Karpas-422 (cell line): Measurements from ENCODE around the gene FTL. TPM values are rescaled to one million over a fixed set of nuclear protein-coding genes. Genes with fewer than 3 reads are reported as not detected.
"Not testable (repeated sequence)": the region's sequence is repeated elsewhere in the genome, so short reads cannot be mapped to it uniquely, and the experiment has no call there.

Source experiments
- DNase-seq: peaks from one replicate; pipeline ENCODE4 v3.0.0-alpha.2; 2015
- H2AFZ ChIP-seq: fragments of 200-600 bp; sonication (generic); 2 replicates; pipeline ENCODE4 v1.6.1; 2014; ENCODE audit warnings: antibody characterized with exemption, low read length, mixed read lengths
- H3K27ac ChIP-seq: fragments of 200-600 bp; sonication (generic); 2 replicates; pipeline ENCODE4 v1.5.1; 2014; ENCODE audit warnings: mild to moderate bottlenecking, low read length, moderate library complexity
- H3K27me3 ChIP-seq: fragments of 200-600 bp; sonication (generic); 2 replicates; pipeline ENCODE4 v1.6.1; 2014; ENCODE audit warnings: low read length, mixed read lengths
- H3K36me3 ChIP-seq: fragments of 200-600 bp; sonication (generic); 2 replicates; pipeline ENCODE4 v1.6.1; 2014; ENCODE audit warnings: low read length, mixed read lengths; ENCODE audit not compliant: insufficient read depth
- H3K4me1 ChIP-seq: fragments of 200-600 bp; sonication (generic); 2 replicates; pipeline ENCODE4 v1.6.1; 2014; ENCODE audit warnings: mild to moderate bottlenecking, low read length, mixed read lengths
- H3K4me2 ChIP-seq: fragments of 200-600 bp; sonication (generic); 2 replicates; pipeline ENCODE4 v1.6.1; 2014; ENCODE audit warnings: low read length, low read depth, mild to moderate bottlenecking; ENCODE audit not compliant: poor library complexity, severe bottlenecking
- H3K4me3 ChIP-seq: fragments of 200-600 bp; sonication (generic); 2 replicates; pipeline ENCODE4 v1.5.1; 2014; ENCODE audit warnings: mild to moderate bottlenecking, antibody characterized with exemption, low read length, mixed read lengths
- H3K79me2 ChIP-seq: fragments of 200-600 bp; sonication (generic); 2 replicates; pipeline ENCODE4 v1.6.1; 2014; ENCODE audit warnings: mild to moderate bottlenecking, low read length, mixed read lengths
- H3K9ac ChIP-seq: fragments of 200-600 bp; sonication (generic); 2 replicates; pipeline ENCODE4 v1.6.0; 2014; ENCODE audit warnings: low read length
- H3K9me2 ChIP-seq: fragments of 200-600 bp; sonication (generic), shearing (Covaris generic); replicated peaks from 2 replicates; pipeline ENCODE4 v1.6.0; 2014; ENCODE audit warnings: mild to moderate bottlenecking, low read length, moderate library complexity; ENCODE audit not compliant: insufficient read depth
- H3K9me3 ChIP-seq: fragments of 300-700, 200-600 bp; sonication (generic); 2 replicates; pipeline ENCODE4 v1.6.1; 2014; ENCODE audit warnings: low read length, mixed read lengths
- H4K20me1 ChIP-seq: fragments of 200-600 bp; sonication (generic); 2 replicates; pipeline ENCODE4 v1.6.1; 2014; ENCODE audit warnings: mild to moderate bottlenecking, antibody characterized with exemption, low read length, low read depth; ENCODE audit not compliant: insufficient read depth
- total RNA-seq: library from RNA; depleted of rRNA; stranded (reverse); fragments of >200 nt; shearing (Covaris generic); gene quantifications from 2 replicates; pipeline ENCODE4 v1.2.3, GENCODE V29; 2014; ENCODE audit warnings: low replicate concordance

Gene FTL
- total RNA-seq, 1 experiment from 2014 or later, result 6,638 TPM

GRCh38 chr19:48922548-48923490 is 42.3 kb upstream of the FTL start:
- Histone ChIP-seq H3K27me3 (no peaks in the 10 kb centered on the region), H3K27ac (no peak overlapping the region), H3K9ac (no peak overlapping the region), H3K9me3 (no peaks in the 10 kb centered on the region), H2AFZ (no peak overlapping the region), H3K79me2 (no peaks in the 10 kb centered on the region), H3K36me3 (no peaks in the 10 kb centered on the region), H3K9me2 (no peaks in the 10 kb centered on the region), H3K4me3 (no peak overlapping the region), H3K4me2 (no peak overlapping the region), H3K4me1 (peaks cover 7% of the 10 kb centered on the region), H4K20me1 (no peaks in the 10 kb centered on the region)
- DNase-seq, result no peak

DNA sequence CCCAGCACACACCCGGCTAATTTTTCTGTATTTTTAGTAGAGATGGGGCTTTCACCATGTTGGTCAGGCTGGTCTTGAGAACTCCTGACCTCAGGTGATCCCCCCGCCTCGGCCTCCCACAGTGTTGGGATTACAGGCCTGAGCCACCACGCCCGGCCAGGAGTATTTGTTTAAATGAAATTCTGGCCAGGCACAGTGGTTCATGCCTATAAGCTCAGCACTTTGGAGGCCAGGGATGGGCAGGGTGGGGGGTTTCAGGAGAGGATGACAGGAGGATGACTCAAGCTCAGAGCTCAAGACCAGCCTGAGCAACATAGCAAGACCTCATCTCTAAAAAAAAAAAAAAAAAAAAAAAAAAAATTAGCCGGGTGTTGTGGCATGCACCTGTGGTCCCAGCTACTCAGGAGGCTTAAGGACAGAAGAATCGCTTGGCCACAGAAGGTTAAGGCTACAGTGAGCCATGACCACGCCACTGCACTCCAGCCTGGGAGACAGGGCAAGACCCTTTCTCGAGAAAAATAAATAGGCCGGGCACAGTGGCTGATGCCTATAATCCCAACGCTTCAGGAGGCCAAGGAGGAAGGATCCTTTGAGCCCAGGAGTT is 39.8 kb upstream of the FTL start:
- Histone ChIP-seq H3K9me3 (no peaks in the 10 kb centered on the region), H3K9me2 (no peaks in the 10 kb centered on the region), H3K4me2 (no peak overlapping the region), H4K20me1 (no peaks in the 10 kb centered on the region), H3K4me1 (no peaks in the 10 kb centered on the region), H3K9ac (no peak overlapping the region), H3K4me3 (no peak overlapping the region), H3K79me2 (no peaks in the 10 kb centered on the region), H3K36me3 (no peaks in the 10 kb centered on the region), H3K27me3 (no peaks in the 10 kb centered on the region), H3K27ac (no peak overlapping the region), H2AFZ (no peak overlapping the region)
- no peak for DNase-seq

DNA sequence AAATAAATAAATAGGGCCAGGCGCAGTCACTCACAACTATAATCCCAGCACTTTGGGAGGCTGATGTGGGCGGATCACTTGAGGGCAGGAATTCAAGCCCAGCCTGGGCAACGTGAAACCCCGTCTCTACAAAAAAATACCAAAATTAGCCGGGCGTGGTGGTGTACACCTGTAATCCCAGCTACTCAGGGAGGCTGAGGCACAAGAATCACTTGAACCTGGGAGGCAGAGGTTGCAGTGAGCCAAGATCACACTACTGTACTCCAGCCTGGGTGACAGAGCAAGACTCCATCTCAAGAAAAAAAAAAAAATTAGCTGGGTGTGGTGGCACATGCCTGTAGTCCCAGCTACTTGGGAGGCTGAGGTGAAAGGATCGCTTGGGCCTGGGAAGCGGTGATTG is 39.2 kb upstream of the FTL start:
- not testable (repeated sequence) for H2AFZ ChIP-seq, H3K27ac ChIP-seq, H3K27me3 ChIP-seq, H4K20me1 ChIP-seq, H3K9ac ChIP-seq, DNase-seq, H3K36me3 ChIP-seq, H3K9me2 ChIP-seq, H3K79me2 ChIP-seq, H3K4me1 ChIP-seq, H3K4me2 ChIP-seq, H3K9me3 ChIP-seq, H3K4me3 ChIP-seq

GRCh38 chr19:48926909-48927308 is 38.2 kb upstream of the FTL start:
- Histone ChIP-seq H3K27me3 (no peaks in the 10 kb centered on the region), H3K4me2 (no peak overlapping the region), H4K20me1 (no peaks in the 10 kb centered on the region), H3K36me3 (no peaks in the 10 kb centered on the region), H3K4me1 (no peaks in the 10 kb centered on the region), H3K9ac (no peak overlapping the region), H3K27ac (no peak overlapping the region), H2AFZ (no peak overlapping the region), H3K4me3 (no peak overlapping the region), H3K9me3 (no peaks in the 10 kb centered on the region), H3K9me2 (no peaks in the 10 kb centered on the region), H3K79me2 (no peaks in the 10 kb centered on the region)
- no peak for DNase-seq

- not testable (repeated sequence) for H3K27ac ChIP-seq, H4K20me1 ChIP-seq, H2AFZ ChIP-seq, H3K4me1 ChIP-seq, H3K9me2 ChIP-seq, H3K79me2 ChIP-seq, H3K9me3 ChIP-seq, H3K27me3 ChIP-seq, H3K4me3 ChIP-seq, H3K4me2 ChIP-seq, H3K36me3 ChIP-seq, H3K9ac ChIP-seq, DNase-seq
These were observed 37.4 kb upstream of the FTL start for GRCh38 chr19:48927692-48928091.

- H3K4me3 ChIP-seq, result no peak overlapping the region
- no peaks in the 10 kb centered on the region for H4K20me1 ChIP-seq
- no peaks in the 10 kb centered on the region for H3K79me2 ChIP-seq
- no peaks in the 10 kb centered on the region for H3K27me3 ChIP-seq
- H3K27ac ChIP-seq, result no peak overlapping the region
- no peak overlapping the region for H2AFZ ChIP-seq
- H3K9ac ChIP-seq, result no peak overlapping the region
- H3K4me1 ChIP-seq, result peaks cover 6% of the 10 kb centered on the region
- H3K9me2 ChIP-seq, result no peaks in the 10 kb centered on the region
- no peaks in the 10 kb centered on the region for H3K36me3 ChIP-seq
- H3K9me3 ChIP-seq, result no peaks in the 10 kb centered on the region
- no peak overlapping the region for H3K4me2 ChIP-seq
- peak; percentile 69 for DNase-seq
These were observed 36.7 kb upstream of the FTL start for GRCh38 chr19:48928164-48929025.

- no peaks in the 10 kb centered on the region for H3K9me3 ChIP-seq
- H3K27ac ChIP-seq, result no peak within 1 kb of the TSS
- H3K27me3 ChIP-seq, result no peaks in the 10 kb centered on the region
- peaks cover 12% of the 10 kb centered on the region for H3K4me1 ChIP-seq
- peak; percentile 96 for DNase-seq
- H4K20me1 ChIP-seq, result no peaks in the 10 kb centered on the region
- H3K9ac ChIP-seq, result peak within 1 kb of the TSS; percentile 56
- peak within 1 kb of the TSS; percentile 69 for H3K4me2 ChIP-seq
- H2AFZ ChIP-seq, result peak within 1 kb of the TSS; percentile 76; the same call in 1 of the 2 replicates
- no peaks in the 10 kb centered on the region for H3K79me2 ChIP-seq
- H3K36me3 ChIP-seq, result no peaks in the 10 kb centered on the region
- H3K9me2 ChIP-seq, result no peaks in the 10 kb centered on the region
- peak within 1 kb of the TSS; percentile 60 for H3K4me3 ChIP-seq
These were observed 31.7 kb upstream of the FTL start, which contains the start of gene DHDH for GRCh38 chr19:48933382-48933932. Gene DHDH (plus strand): TSS chr19:48933699. CDS start chr19:48933722, 23 bp downstream.
